H9 (cell line): ENCODE data around the gene IRF4. TPM values are rescaled to one million over a fixed set of nuclear protein-coding genes. Genes with fewer than 3 reads are reported as not detected.

Experiments
- DNase-seq: peaks from one replicate; pipeline ENCODE4 v3.0.0-alpha.2; 2017
- H2AFZ ChIP-seq: one replicate; pipeline ENCODE4 v1.6.1; 2013; ENCODE audit warnings: mild to moderate bottlenecking, low read length, control low read depth, moderate library complexity
- H2AK5ac ChIP-seq: 2 replicates; pipeline ENCODE4 v1.6.1; 2013; ENCODE audit warnings: low read length, control low read depth, mixed read lengths; ENCODE audit not compliant: insufficient read length
- H2BK120ac ChIP-seq: one replicate; pipeline ENCODE4 v1.6.1; 2013; ENCODE audit warnings: low read depth, mild to moderate bottlenecking, low read length, control low read depth, inconsistent platforms; ENCODE audit not compliant: poor library complexity, severe bottlenecking
- H2BK12ac ChIP-seq: 2 replicates; pipeline ENCODE4 v1.6.1; 2013; ENCODE audit warnings: low read length, control low read depth, mixed read lengths, low read depth; ENCODE audit not compliant: insufficient read length
- H2BK15ac ChIP-seq: 2 replicates; pipeline ENCODE4 v1.6.1; 2013; ENCODE audit warnings: low read depth, low read length, control low read depth
- H2BK20ac ChIP-seq: one replicate; pipeline ENCODE4 v1.6.1; 2013; ENCODE audit warnings: low read depth, mild to moderate bottlenecking, low read length, control low read depth, inconsistent platforms; ENCODE audit not compliant: poor library complexity, severe bottlenecking
- H2BK5ac ChIP-seq: 2 replicates; pipeline ENCODE4 v1.6.1; 2013; ENCODE audit warnings: low read length, control low read depth, mixed read lengths; ENCODE audit not compliant: insufficient read length
- H3K14ac ChIP-seq: 2 replicates; pipeline ENCODE4 v1.6.1; 2013; ENCODE audit warnings: low read length, control low read depth; ENCODE audit not compliant: insufficient read depth
- H3K18ac ChIP-seq: 2 replicates; pipeline ENCODE4 v1.6.1; 2013; ENCODE audit warnings: low read depth, mild to moderate bottlenecking, mixed read lengths, low read length, control low read depth; ENCODE audit not compliant: insufficient read length
- H3K23ac ChIP-seq: 2 replicates; pipeline ENCODE4 v1.6.1; 2013; ENCODE audit warnings: low read length, control low read depth, mixed read lengths, low read depth; ENCODE audit not compliant: insufficient read length
- H3K23me2 ChIP-seq: 2 replicates; pipeline ENCODE4 v1.6.1; 2013; ENCODE audit warnings: low read depth, mild to moderate bottlenecking, mixed read lengths, low read length, control low read depth; ENCODE audit not compliant: insufficient read length, poor library complexity, severe bottlenecking
- H3K27ac ChIP-seq: 2 replicates; pipeline ENCODE4 v1.5.1; 2013; ENCODE audit warnings: low read length, control low read depth, mixed read lengths, low read depth; ENCODE audit not compliant: insufficient read length
- H3K27me3 ChIP-seq: 2 replicates; pipeline ENCODE4 v1.6.1; 2013; ENCODE audit warnings: low read length, control low read depth, inconsistent platforms; ENCODE audit not compliant: insufficient read depth
- H3K4ac ChIP-seq: 2 replicates; pipeline ENCODE4 v1.6.1; 2013; ENCODE audit warnings: low read depth, mild to moderate bottlenecking, control low read depth, inconsistent platforms, low read length, moderate library complexity
- H3K4me1 ChIP-seq: 2 replicates; pipeline ENCODE4 v1.6.1; 2013; ENCODE audit warnings: low read length, control low read depth, inconsistent platforms; ENCODE audit not compliant: insufficient read depth
- H3K4me2 ChIP-seq: 2 replicates; pipeline ENCODE4 v1.6.1; 2013; ENCODE audit warnings: low read length, control low read depth, mixed read lengths; ENCODE audit not compliant: insufficient read length, insufficient read depth
- H3K56ac ChIP-seq: 2 replicates; pipeline ENCODE4 v1.6.1; 2013; ENCODE audit warnings: low read depth, mild to moderate bottlenecking, mixed read lengths, low read length, control low read depth; ENCODE audit not compliant: insufficient read length
- H3K79me1 ChIP-seq: 2 replicates; pipeline ENCODE4 v1.6.1; 2013; ENCODE audit warnings: low read depth, mild to moderate bottlenecking, moderate library complexity, low read length, control low read depth, inconsistent platforms; ENCODE audit not compliant: insufficient read depth, poor library complexity, severe bottlenecking
- H3K79me2 ChIP-seq: 2 replicates; pipeline ENCODE4 v1.6.1; 2013; ENCODE audit warnings: low read length, control low read depth, inconsistent platforms; ENCODE audit not compliant: insufficient read depth
- H3K9ac ChIP-seq: 2 replicates; pipeline ENCODE4 v1.6.1; 2013; ENCODE audit warnings: low read length, control low read depth, mixed read lengths; ENCODE audit not compliant: insufficient read length; ENCODE audit errors: extremely low read depth
- H3K9me3 ChIP-seq: one replicate; pipeline ENCODE4 v1.6.1; 2013; ENCODE audit warnings: low read depth, low read length, inconsistent platforms; ENCODE audit not compliant: control insufficient read depth
- H3T11ph ChIP-seq: one replicate; pipeline ENCODE4 v1.6.1; 2013; ENCODE audit warnings: mild to moderate bottlenecking, low read length, control low read depth, inconsistent platforms
- H4K20me1 ChIP-seq: one replicate; pipeline ENCODE4 v1.6.1; 2013; ENCODE audit not compliant: control insufficient read depth, insufficient read length, insufficient read depth
- H4K5ac ChIP-seq: 2 replicates; pipeline ENCODE4 v1.6.1; 2013; ENCODE audit warnings: low read depth, mild to moderate bottlenecking, mixed read lengths, low read length, control low read depth; ENCODE audit not compliant: insufficient read length
- H4K8ac ChIP-seq: replicated peaks from 2 replicates; pipeline ENCODE4 v1.6.1; 2013; ENCODE audit warnings: low read length, control low read depth, mixed read lengths, low read depth; ENCODE audit not compliant: insufficient read length
- H4K91ac ChIP-seq: 2 replicates; pipeline ENCODE4 v1.6.1; 2013; ENCODE audit warnings: low read depth, mild to moderate bottlenecking, moderate library complexity, mixed read lengths, low read length, control low read depth; ENCODE audit not compliant: insufficient read length
- H3K27ac Mint-ChIP-seq, 3 experiments: 2 replicates in 2 of 3; 3 replicates in 1 of 3; pipeline ENCODE4 v1.8.0; 2020 to 2021; ENCODE audit warnings: mixed read lengths in 3 of 3, mild to moderate bottlenecking in 1 of 3, moderate library complexity in 1 of 3
- H3K27me3 Mint-ChIP-seq: 2 replicates; pipeline ENCODE4 v1.8.0; 2021; ENCODE audit warnings: low read depth, mild to moderate bottlenecking, moderate library complexity, mixed read lengths
- H3K36me3 Mint-ChIP-seq, 3 experiments: 2 replicates in 2 of 3; 3 replicates in 1 of 3; pipeline ENCODE4 v1.8.0; 2020 to 2021; ENCODE audit warnings: low read depth in 3 of 3, mixed read lengths in 3 of 3; ENCODE audit not compliant: insufficient read depth in 1 of 3
- H3K4me1 Mint-ChIP-seq, 2 experiments: 2 replicates each; pipeline ENCODE4 v1.8.0; 2020; ENCODE audit warnings: mixed read lengths in 2 of 2
- H3K4me3 Mint-ChIP-seq, 2 experiments: 2 replicates in 1 of 2; 3 replicates in 1 of 2; pipeline ENCODE4 v1.8.0; 2020 to 2021; ENCODE audit warnings: mild to moderate bottlenecking in 2 of 2, mixed read lengths in 2 of 2, moderate library complexity in 1 of 2
- H3K9me3 Mint-ChIP-seq, 2 experiments: 2 replicates in 1 of 2; 3 replicates in 1 of 2; pipeline ENCODE4 v1.8.0; 2020; ENCODE audit warnings: mild to moderate bottlenecking in 2 of 2, mixed read lengths in 2 of 2, moderate library complexity in 1 of 2
- CTCF ChIP-seq: fragments of 200-600 bp; sonication (generic); conservative IDR thresholded peaks from 3 replicates; pipeline ENCODE4 v1.8.0; 2021; ENCODE audit warnings: antibody characterized with exemption, mild to moderate bottlenecking
- WGBS: extraction: QIAGEN DNeasy Blood & Tissue Kit; methylation state at CpG from one replicate; pipeline ENCODE4 v1.1.7; 2013; ENCODE audit warnings: missing lambda C conversion rate, low lambda C conversion rate, mixed read lengths; ENCODE audit not compliant: insufficient read length; ENCODE audit errors: extremely low coverage; 5-methylcytosine and 5-hydroxymethylcytosine counted together
- total RNA-seq: library from RNA; stranded (reverse); gene quantifications from 2 replicates; pipeline ENCODE4 v1.2.1, GENCODE V29; 2021

IRF4 gene
- total RNA-seq, 1 experiment from 2014 or later, result 0.31 TPM

GRCh38 chr6:401994-402640 lies 10.6 kb downstream of the IRF4 start:
- peaks cover 0 to 3% of the 10 kb centered on the region in 2 experiments; a peak in 1 of 5 replicates for H3K9me3 Mint-ChIP-seq
- Histone ChIP-seq H3K56ac (no peak overlapping the region), H4K20me1 (no peaks in the 10 kb centered on the region), H3K27ac (no peak overlapping the region), H2BK12ac (no peak overlapping the region), H3K4me2 (no peak overlapping the region), H4K8ac (no peak overlapping the region), H2BK5ac (no peak overlapping the region), H3K23ac (no peak overlapping the region), H4K5ac (no peak overlapping the region), H3T11ph (no peak overlapping the region), H2BK20ac (no peak overlapping the region), H3K27me3 (no peaks in the 10 kb centered on the region), H4K91ac (no peak overlapping the region), H3K18ac (no peak overlapping the region), H2BK120ac (no peak overlapping the region), H3K9me3 (no peaks in the 10 kb centered on the region), H3K4me1 (no peaks in the 10 kb centered on the region), H2BK15ac (no peak overlapping the region), H3K14ac (no peak overlapping the region), H3K79me1 (no peaks in the 10 kb centered on the region), H2AK5ac (no peak overlapping the region), H3K79me2 (no peaks in the 10 kb centered on the region), H3K23me2 (no peaks in the 10 kb centered on the region), H3K9ac (no peak overlapping the region), H2AFZ (no peak overlapping the region), H3K4ac (no peak overlapping the region)
- H3K36me3 Mint-ChIP-seq, result peaks cover 0 to 4% (median 0%) of the 10 kb centered on the region in 3 experiments; a peak in 3 of 7 replicates
- no peak for DNase-seq
- no peak overlapping the region for H3K27ac Mint-ChIP-seq
- H3K27me3 Mint-ChIP-seq, result peaks cover 32% of the 10 kb centered on the region
- no peaks in the 10 kb centered on the region for H3K4me1 Mint-ChIP-seq
- WGBS, result no CpG with 5 or more reads among the region's 14 CpGs
- no peak overlapping the region for H3K4me3 Mint-ChIP-seq
- no peak for TF ChIP-seq CTCF
